ENCODE results near the gene TBX5. TPM values are rescaled to one million over a fixed set of nuclear protein-coding genes. Genes with fewer than 3 reads are reported as not detected.

The TBX5 gene
- total and polyA plus RNA-seq, 2 experiments from 2014 or later, result 0.21 TPM; not detected in 1

DNA sequence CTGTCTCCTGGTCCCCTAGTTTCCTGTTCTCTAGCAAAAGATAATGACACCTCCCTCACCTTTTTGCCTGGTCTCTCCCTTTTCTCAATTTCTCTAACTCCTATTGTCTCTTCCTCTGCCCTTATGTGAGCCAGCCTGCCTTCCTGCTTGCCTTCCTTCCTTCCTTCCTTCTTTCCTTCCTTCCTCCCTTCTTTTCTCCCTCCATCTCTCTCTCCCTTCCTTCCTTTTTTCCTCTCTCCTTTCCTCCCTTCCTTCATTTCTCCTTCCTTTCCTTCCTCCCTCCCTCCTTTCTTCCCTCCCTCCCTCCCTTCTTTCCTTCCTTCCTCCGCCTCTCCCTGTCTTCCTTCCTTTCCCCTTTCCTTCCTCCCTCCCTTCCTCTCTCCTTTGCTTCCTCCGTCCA is 45.7 kb upstream of the TBX5 start:
- peak overlapping the region; percentile 34 for H3K4me2 ChIP-seq
- no peak overlapping the region for H3K4me3 ChIP-seq
- Mint-ChIP-seq H3K27ac (no peak overlapping the region), H3K4me1 (peaks cover 43% of the 10 kb centered on the region), H3K9me3 (0 out of 3 replicates have a peak, but pooled peaks cover 3% of the 10 kb centered on the region), H3K36me3 (ENCODE audit: low read depth) (no peaks in the 10 kb centered on the region), H3K4me3 (no peak overlapping the region), H3K27me3 (ENCODE audit: insufficient read depth, low read depth, poor library complexity) (peaks cover 68% of the 10 kb centered on the region)
- H3K79me2 ChIP-seq (replicated peaks; ENCODE audit: insufficient read depth), result no peaks in the 10 kb centered on the region
- no peaks in the 10 kb centered on the region for H3K36me3 ChIP-seq (ENCODE audit: insufficient read depth)
- DNase-seq (ENCODE audit: low spot score), result no peak
- no peak overlapping the region for H2AFZ ChIP-seq
- TF ChIP-seq JUNB (IDR thresholded peaks at IDR 0.05; ENCODE audit: unreplicated experiment) (no peak), EZH2phosphoT487 (IDR thresholded peaks at IDR 0.05; ENCODE audit: unreplicated experiment) (no peak), ZNF331 (CRISPR knock-in tag; IDR thresholded peaks at IDR 0.05; ENCODE audit: low read depth) (no peak), STAT1 (IDR thresholded peaks at IDR 0.05; ENCODE audit: unreplicated experiment) (no peak), POLR2AphosphoS5 (IDR thresholded peaks at IDR 0.05; ENCODE audit: low read depth) (no peak), NANOG (IDR thresholded peaks at IDR 0.05; ENCODE audit: borderline replicate concordance) (no peak)
- TF ChIP-seq, protein P1, sequence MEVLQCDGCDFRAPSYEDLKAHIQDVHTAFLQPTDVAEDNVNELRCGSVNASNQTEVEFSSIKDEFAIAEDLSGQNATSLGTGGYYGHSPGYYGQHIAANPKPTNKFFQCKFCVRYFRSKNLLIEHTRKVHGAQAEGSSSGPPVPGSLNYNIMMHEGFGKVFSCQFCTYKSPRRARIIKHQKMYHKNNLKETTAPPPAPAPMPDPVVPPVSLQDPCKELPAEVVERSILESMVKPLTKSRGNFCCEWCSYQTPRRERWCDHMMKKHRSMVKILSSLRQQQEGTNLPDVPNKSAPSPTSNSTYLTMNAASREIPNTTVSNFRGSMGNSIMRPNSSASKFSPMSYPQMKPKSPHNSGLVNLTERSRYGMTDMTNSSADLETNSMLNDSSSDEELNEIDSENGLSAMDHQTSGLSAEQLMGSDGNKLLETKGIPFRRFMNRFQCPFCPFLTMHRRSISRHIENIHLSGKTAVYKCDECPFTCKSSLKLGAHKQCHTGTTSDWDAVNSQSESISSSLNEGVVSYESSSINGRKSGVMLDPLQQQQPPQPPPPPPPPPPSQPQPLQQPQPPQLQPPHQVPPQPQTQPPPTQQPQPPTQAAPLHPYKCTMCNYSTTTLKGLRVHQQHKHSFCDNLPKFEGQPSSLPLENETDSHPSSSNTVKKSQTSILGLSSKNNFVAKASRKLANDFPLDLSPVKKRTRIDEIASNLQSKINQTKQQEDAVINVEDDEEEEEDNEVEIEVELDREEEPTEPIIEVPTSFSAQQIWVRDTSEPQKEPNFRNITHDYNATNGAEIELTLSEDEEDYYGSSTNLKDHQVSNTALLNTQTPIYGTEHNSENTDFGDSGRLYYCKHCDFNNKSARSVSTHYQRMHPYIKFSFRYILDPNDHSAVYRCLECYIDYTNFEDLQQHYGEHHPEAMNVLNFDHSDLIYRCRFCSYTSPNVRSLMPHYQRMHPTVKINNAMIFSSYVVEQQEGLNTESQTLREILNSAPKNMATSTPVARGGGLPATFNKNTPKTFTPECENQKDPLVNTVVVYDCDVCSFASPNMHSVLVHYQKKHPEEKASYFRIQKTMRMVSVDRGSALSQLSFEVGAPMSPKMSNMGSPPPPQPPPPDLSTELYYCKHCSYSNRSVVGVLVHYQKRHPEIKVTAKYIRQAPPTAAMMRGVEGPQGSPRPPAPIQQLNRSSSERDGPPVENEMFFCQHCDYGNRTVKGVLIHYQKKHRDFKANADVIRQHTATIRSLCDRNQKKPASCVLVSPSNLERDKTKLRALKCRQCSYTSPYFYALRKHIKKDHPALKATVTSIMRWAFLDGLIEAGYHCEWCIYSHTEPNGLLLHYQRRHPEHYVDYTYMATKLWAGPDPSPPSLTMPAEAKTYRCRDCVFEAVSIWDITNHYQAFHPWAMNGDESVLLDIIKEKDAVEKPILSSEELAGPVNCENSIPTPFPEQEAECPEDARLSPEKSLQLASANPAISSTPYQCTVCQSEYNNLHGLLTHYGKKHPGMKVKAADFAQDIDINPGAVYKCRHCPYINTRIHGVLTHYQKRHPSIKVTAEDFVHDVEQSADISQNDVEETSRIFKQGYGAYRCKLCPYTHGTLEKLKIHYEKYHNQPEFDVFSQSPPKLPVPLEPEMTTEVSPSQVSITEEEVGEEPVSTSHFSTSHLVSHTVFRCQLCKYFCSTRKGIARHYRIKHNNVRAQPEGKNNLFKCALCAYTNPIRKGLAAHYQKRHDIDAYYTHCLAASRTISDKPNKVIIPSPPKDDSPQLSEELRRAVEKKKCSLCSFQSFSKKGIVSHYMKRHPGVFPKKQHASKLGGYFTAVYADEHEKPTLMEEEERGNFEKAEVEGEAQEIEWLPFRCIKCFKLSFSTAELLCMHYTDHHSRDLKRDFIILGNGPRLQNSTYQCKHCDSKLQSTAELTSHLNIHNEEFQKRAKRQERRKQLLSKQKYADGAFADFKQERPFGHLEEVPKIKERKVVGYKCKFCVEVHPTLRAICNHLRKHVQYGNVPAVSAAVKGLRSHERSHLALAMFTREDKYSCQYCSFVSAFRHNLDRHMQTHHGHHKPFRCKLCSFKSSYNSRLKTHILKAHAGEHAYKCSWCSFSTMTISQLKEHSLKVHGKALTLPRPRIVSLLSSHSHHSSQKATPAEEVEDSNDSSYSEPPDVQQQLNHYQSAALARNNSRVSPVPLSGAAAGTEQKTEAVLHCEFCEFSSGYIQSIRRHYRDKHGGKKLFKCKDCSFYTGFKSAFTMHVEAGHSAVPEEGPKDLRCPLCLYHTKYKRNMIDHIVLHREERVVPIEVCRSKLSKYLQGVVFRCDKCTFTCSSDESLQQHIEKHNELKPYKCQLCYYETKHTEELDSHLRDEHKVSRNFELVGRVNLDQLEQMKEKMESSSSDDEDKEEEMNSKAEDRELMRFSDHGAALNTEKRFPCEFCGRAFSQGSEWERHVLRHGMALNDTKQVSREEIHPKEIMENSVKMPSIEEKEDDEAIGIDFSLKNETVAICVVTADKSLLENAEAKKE (CRISPR knock-in tag; IDR thresholded peaks at IDR 0.05), result no peak
- TF ChIP-seq, protein P2, sequence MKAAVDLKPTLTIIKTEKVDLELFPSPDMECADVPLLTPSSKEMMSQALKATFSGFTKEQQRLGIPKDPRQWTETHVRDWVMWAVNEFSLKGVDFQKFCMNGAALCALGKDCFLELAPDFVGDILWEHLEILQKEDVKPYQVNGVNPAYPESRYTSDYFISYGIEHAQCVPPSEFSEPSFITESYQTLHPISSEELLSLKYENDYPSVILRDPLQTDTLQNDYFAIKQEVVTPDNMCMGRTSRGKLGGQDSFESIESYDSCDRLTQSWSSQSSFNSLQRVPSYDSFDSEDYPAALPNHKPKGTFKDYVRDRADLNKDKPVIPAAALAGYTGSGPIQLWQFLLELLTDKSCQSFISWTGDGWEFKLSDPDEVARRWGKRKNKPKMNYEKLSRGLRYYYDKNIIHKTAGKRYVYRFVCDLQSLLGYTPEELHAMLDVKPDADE (IDR thresholded peaks at IDR 0.05), result no peak
- H3K27ac ChIP-seq (ENCODE audit: low read depth), result no peak overlapping the region
- H3F3A ChIP-seq (replicated peaks; ENCODE audit: low read depth), result peaks cover 4% of the 10 kb centered on the region
- H3K9me2 ChIP-seq (ENCODE audit: insufficient read depth), result no peaks in the 10 kb centered on the region
- H4K20me1 ChIP-seq (replicated peaks; ENCODE audit: insufficient read depth), result peaks cover 4% of the 10 kb centered on the region
- peaks cover 96% of the 10 kb centered on the region for H3K27me3 ChIP-seq (ENCODE audit: insufficient read depth)
- peaks cover 38% of the 10 kb centered on the region for H3K4me1 ChIP-seq (ENCODE audit: insufficient read depth)
- ATAC-seq, result no peak
